ENCODE data around the gene ENTPD1. TPM values are rescaled to one million over a fixed set of nuclear protein-coding genes. Genes with fewer than 3 reads are reported as not detected.

Gene ENTPD1
- total and polyA plus RNA-seq, 9 of the 15 experiments (the other 6 are each of a cell fraction or from before 2014, with no cell fraction given), result 0.07 to 1.5 (median 0.37) TPM

DNA sequence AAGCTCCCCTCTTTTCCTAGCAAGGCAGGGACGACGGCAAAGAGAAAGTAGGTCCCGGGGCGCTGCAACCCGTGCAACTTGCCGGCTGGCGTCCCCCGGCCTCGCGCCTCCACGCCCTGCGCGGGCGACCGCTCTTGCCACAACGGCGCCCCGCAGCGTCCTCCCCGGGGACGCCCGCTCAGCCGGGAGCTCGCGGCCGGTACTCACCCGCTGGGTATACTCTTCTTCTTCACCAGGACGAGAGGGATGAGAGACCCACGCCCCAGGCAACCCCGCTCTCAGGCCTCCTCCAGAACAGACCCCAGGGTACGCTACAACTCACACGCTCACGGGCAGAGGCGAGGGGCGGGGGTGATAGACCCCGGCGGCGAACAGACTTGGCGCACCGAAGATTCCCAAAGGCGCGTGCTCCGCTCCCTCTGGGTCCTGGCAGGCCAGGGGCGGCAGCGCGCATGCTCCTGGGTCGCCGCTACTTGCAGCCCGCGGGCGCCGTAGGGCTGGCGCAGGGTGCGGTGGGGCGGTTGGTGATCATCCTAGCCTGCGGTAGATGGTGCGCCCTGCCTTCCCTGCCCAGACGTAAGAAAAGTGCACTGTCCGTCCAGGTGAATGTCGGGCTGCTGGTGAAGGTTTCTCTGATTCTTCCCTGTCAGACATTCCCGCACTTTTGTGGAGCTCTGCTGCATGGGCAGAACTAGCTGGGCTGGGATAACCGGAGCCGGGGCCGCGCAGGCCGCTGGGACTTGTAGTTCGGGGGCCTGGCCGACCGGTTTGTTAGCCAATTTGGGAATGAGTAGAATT lies 151.7 kb downstream of the ENTPD1 start, which contains the start of gene CC2D2B (continued):
- TF ChIP-seq, protein P1, sequence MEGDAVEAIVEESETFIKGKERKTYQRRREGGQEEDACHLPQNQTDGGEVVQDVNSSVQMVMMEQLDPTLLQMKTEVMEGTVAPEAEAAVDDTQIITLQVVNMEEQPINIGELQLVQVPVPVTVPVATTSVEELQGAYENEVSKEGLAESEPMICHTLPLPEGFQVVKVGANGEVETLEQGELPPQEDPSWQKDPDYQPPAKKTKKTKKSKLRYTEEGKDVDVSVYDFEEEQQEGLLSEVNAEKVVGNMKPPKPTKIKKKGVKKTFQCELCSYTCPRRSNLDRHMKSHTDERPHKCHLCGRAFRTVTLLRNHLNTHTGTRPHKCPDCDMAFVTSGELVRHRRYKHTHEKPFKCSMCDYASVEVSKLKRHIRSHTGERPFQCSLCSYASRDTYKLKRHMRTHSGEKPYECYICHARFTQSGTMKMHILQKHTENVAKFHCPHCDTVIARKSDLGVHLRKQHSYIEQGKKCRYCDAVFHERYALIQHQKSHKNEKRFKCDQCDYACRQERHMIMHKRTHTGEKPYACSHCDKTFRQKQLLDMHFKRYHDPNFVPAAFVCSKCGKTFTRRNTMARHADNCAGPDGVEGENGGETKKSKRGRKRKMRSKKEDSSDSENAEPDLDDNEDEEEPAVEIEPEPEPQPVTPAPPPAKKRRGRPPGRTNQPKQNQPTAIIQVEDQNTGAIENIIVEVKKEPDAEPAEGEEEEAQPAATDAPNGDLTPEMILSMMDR (IDR thresholded peaks at IDR 0.05 in 2 of 3, conservative IDR thresholded peaks at IDR 0.05 in 1 of 3; ENCODE audit: insufficient read depth in 2 of 3, low read depth in 1 of 3, low read length in 3 of 3), result peak in 2 of 3 experiments; percentile 13 to 26; a peak in 2 of 6 replicates
- TF ChIP-seq ZNF239 (CRISPR knock-in tag; IDR thresholded peaks at IDR 0.05), result no peak
- no peak for TF ChIP-seq EHMT2 (IDR thresholded peaks at IDR 0.05)
- TF ChIP-seq JUN (IDR thresholded peaks at IDR 0.05; ENCODE audit: borderline replicate concordance, low read depth, low read length), result no peak
- no peak for TF ChIP-seq JUN (CRISPR knock-in tag; IDR thresholded peaks at IDR 0.05; ENCODE audit: borderline replicate concordance)
- no peak for TF ChIP-seq YBX1 (IDR thresholded peaks at IDR 0.05)
- TF ChIP-seq ILF3 (IDR thresholded peaks at IDR 0.05; ENCODE audit: borderline replicate concordance), result no peak
- TF ChIP-seq, protein P2, sequence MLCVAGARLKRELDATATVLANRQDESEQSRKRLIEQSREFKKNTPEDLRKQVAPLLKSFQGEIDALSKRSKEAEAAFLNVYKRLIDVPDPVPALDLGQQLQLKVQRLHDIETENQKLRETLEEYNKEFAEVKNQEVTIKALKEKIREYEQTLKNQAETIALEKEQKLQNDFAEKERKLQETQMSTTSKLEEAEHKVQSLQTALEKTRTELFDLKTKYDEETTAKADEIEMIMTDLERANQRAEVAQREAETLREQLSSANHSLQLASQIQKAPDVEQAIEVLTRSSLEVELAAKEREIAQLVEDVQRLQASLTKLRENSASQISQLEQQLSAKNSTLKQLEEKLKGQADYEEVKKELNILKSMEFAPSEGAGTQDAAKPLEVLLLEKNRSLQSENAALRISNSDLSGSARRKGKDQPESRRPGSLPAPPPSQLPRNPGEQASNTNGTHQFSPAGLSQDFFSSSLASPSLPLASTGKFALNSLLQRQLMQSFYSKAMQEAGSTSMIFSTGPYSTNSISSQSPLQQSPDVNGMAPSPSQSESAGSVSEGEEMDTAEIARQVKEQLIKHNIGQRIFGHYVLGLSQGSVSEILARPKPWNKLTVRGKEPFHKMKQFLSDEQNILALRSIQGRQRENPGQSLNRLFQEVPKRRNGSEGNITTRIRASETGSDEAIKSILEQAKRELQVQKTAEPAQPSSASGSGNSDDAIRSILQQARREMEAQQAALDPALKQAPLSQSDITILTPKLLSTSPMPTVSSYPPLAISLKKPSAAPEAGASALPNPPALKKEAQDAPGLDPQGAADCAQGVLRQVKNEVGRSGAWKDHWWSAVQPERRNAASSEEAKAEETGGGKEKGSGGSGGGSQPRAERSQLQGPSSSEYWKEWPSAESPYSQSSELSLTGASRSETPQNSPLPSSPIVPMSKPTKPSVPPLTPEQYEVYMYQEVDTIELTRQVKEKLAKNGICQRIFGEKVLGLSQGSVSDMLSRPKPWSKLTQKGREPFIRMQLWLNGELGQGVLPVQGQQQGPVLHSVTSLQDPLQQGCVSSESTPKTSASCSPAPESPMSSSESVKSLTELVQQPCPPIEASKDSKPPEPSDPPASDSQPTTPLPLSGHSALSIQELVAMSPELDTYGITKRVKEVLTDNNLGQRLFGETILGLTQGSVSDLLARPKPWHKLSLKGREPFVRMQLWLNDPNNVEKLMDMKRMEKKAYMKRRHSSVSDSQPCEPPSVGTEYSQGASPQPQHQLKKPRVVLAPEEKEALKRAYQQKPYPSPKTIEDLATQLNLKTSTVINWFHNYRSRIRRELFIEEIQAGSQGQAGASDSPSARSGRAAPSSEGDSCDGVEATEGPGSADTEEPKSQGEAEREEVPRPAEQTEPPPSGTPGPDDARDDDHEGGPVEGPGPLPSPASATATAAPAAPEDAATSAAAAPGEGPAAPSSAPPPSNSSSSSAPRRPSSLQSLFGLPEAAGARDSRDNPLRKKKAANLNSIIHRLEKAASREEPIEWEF (CRISPR knock-in tag; IDR thresholded peaks at IDR 0.05), result no peak
- no peak for TF ChIP-seq HNRNPK (IDR thresholded peaks at IDR 0.05; ENCODE audit: low read depth, low read length, poor library complexity, severe bottlenecking)
- TF ChIP-seq ZNF124 (CRISPR knock-in tag; IDR thresholded peaks at IDR 0.05), result no peak
- TF ChIP-seq RUNX1 (IDR thresholded peaks at IDR 0.05; ENCODE audit: low read depth), result no peak
- TF ChIP-seq ZC3H8 (IDR thresholded peaks at IDR 0.05), result no peak
- peak; percentile 27 for TF ChIP-seq SAP30 (IDR thresholded peaks at IDR 0.05; ENCODE audit: borderline replicate concordance, insufficient read depth, low read depth, low read length, poor library complexity, severe bottlenecking)
- TF ChIP-seq ZNF707 (CRISPR knock-in tag; conservative IDR thresholded peaks at IDR 0.05), result no peak
- TF ChIP-seq RBM39 (optimal IDR thresholded peaks at IDR 0.05; ENCODE audit: low read depth, low read length), result no peak
- no peak for TF ChIP-seq DDX20 (tag; IDR thresholded peaks at IDR 0.05; ENCODE audit: low read depth)
- peak in 1 of 2 experiments; percentile 28; a peak in 2 of 4 replicates for TF ChIP-seq MAZ (CRISPR knock-in tag; conservative IDR thresholded peaks at IDR 0.05 in 1 of 2, IDR thresholded peaks at IDR 0.05 in 1 of 2)
- TF ChIP-seq TCF7L2 (IDR thresholded peaks at IDR 0.05; ENCODE audit: low read depth, low read length), result no peak
- no peak for TF ChIP-seq SOX6 (IDR thresholded peaks at IDR 0.05)
- TF ChIP-seq, protein P3, sequence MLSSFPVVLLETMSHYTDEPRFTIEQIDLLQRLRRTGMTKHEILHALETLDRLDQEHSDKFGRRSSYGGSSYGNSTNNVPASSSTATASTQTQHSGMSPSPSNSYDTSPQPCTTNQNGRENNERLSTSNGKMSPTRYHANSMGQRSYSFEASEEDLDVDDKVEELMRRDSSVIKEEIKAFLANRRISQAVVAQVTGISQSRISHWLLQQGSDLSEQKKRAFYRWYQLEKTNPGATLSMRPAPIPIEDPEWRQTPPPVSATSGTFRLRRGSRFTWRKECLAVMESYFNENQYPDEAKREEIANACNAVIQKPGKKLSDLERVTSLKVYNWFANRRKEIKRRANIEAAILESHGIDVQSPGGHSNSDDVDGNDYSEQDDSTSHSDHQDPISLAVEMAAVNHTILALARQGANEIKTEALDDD (IDR thresholded peaks at IDR 0.05), result peak; percentile 33; the same call in 1 of the 2 replicates
- no peak for TF ChIP-seq ZNF23 (CRISPR knock-in tag; IDR thresholded peaks at IDR 0.05)

Data from K562 (cell line).